GM21723 (cell line): ENCODE results near the gene USP37.
A peak's percentile ranks its signal among the peaks of the same experiment; 100 is the strongest.

Experiments used
- ATAC-seq: cut with Tn5 transposase; IDR thresholded peaks from one replicate; pipeline ENCODE4 v1.9.1; 2021; ENCODE audit warnings: mild to moderate bottlenecking, moderate library complexity; ENCODE audit not compliant: unreplicated experiment

Gene USP37

DNA sequence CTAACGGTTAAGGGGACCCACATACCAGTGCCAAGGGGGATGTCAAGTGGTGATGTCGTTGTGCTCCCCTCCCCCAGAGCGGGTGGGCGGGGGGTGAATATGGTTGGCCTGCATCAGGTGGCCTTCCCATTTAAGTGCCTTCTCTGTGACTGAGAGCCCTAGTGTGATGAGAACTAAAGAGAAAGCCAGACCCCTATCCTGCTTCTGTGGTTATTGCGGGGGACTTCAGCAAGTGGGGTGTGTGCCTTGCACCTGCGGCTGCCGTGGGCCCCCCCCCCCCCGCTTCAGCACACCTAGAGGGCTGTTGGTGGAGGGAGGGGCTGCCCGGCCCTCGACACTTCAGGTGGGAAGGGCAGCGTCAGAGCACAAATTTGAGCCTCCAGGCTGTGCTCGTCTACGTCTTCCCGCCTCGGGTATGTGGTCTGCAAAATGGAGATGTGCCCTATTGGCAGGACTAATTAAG, 162.4 kb downstream of the USP37 start:
- peak; percentile 23 for ATAC-seq

- ATAC-seq = no peak
These were observed 162.9 kb downstream of the USP37 start for GRCh38 chr2:218405086-218405745.

DNA sequence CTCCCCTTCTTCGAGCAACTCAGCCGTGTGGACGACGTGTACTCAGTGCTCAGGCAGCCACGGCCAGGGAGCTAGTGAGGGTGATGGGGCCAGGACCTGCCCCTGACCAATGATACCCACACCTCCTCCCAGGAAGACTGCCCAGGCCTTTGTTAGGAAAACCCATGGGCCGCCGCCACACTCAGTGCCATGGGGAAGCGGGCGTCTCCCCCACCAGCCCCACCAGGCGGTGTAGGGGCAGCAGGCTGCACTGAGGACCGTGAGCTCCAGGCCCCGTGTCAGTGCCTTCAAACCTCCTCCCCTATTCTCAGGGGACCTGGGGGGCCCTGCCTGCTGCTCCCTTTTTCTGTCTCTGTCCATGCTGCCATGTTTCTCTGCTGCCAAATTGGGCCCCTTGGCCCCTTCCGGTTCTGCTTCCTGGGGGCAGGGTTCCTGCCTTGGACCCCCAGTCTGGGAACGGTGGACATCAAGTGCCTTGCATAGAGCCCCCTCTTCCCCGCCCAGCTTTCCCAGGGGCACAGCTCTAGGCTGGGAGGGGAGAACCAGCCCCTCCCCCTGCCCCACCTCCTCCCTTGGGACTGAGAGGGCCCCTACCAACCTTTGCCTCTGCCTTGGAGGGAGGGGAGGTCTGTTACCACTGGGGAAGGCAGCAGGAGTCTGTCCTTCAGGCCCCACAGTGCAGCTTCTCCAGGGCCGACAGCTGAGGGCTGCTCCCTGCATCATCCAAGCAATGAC, 163.6 kb downstream of the USP37 start:
- no peak for ATAC-seq

GRCh38 chr2:218403810-218404209, 164.3 kb downstream of the USP37 start:
- ATAC-seq = no peak

GRCh38 chr2:218402911-218403411, 165.2 kb downstream of the USP37 start:
- ATAC-seq = no peak

DNA sequence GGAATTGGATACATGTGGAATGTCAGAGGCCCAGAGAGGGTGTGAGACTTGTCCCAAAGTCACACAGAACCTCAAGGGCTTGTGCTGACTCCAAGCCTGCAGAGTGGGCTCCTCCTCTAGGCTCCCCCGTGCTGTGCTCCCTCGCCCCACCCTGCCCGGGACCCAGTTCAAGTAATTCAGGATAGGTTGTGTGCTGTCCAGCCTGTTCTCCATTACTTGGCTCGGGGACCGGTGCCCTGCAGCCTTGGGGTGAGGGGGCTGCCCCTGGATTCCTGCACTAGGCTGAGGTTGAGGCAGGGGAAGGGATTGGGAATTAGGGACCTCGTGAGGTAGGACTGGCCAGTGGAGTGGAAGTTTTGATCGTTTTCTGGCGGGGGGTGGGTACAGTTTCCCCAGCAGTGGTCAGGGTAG, 165.7 kb downstream of the USP37 start:
- ATAC-seq = no peak

- no peak for ATAC-seq
These were observed 166.3 kb downstream of the USP37 start for GRCh38 chr2:218401890-218402289.

DNA sequence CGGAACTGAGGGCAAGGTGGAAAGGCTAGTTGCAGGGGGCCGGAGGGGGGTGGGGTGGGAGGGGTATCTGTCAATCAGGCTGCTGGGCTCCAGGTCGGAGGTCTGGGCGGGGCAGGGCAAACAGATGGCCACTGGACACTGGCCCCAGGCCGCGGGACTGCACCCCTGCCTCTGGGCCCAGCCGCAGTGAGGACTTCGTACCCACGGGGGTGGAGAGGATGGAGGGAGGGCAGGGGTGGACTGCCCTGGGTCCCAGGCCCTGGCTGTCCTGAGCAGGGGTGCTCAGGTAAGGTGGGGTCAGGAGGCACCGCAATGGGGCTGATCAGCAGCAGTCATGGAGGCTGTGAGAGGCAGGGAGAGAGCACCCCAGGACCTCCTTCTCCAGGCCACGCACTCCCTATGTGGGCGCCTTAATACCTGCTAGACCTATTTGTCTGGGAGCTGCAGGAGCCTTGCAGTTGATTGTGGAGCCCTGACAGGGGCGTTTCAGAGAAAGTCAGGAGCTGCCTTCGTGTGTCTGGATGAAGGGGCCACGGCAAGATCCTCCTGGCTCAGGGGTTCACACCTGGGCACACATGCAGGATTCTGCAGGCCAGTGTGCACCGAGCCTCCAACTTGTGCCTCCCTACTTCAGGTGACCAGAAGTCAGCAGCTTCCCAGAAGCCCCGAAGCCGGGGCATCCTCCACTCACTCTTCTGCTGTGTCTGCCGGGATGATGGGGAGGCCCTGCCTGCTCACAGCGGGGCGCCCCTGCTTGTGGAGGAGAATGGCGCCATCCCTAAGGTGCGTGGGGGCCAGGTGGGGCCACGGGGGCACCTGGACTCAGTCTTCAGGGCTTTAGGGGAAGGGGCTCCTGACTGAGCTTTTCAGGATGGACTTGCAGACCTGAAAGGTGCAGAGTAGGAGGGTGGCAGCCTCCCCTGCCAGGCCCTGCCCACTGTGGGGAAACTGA, 166.9 kb downstream of the USP37 start:
- no peak for ATAC-seq
